ENCODE data around the gene RESP18. TPM values are rescaled to one million over a fixed set of nuclear protein-coding genes. Genes with fewer than 3 reads are reported as not detected.

Gene RESP18
- total and polyA plus RNA-seq, 8 donors: not detected

DNA sequence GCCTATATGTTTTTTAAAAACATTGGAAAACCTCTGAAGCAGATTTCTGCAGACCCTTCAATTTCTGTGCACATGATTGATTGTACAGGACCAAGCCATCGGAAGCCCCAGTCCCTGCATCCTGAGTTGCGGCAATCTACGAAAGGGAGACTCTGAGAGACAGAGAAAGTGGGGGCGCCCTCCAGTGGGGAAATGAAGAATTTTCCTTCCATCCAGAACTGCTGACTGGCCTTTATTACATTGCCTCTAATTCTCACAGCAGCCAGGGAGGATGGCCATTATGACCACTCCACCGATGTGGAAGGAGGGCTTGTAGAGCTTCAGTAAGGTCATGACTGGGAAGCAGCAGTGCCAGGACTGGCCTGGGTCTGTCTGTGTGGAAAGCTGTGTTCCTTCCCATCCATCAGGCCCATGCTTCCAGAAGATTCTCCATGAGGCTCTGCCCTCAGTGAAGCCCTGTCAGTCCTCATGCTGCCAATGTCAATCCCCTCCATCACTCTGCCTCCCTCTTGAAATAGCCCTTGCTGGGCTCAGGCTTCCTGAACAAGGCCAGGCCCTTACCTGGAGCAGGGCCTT, 20.0 kb upstream of the RESP18 start:
- Histone ChIP-seq H3K4me3 (no peak overlapping the region), H3K4me1 (no peaks in the 10 kb centered on the region), H3K27me3 (peaks cover 0 to 88% (median 23%) of the 10 kb centered on the region in 3 donors), H3K9me3 (no peaks in the 10 kb centered on the region), H3K36me3 (no peaks in the 10 kb centered on the region), H3K27ac (no peak overlapping the region)
- TF ChIP-seq POLR2AphosphoS5 (IDR thresholded peaks at IDR 0.05): no peak
- TF ChIP-seq EP300 (IDR thresholded peaks at IDR 0.05): no peak
- TF ChIP-seq, protein P1, sequence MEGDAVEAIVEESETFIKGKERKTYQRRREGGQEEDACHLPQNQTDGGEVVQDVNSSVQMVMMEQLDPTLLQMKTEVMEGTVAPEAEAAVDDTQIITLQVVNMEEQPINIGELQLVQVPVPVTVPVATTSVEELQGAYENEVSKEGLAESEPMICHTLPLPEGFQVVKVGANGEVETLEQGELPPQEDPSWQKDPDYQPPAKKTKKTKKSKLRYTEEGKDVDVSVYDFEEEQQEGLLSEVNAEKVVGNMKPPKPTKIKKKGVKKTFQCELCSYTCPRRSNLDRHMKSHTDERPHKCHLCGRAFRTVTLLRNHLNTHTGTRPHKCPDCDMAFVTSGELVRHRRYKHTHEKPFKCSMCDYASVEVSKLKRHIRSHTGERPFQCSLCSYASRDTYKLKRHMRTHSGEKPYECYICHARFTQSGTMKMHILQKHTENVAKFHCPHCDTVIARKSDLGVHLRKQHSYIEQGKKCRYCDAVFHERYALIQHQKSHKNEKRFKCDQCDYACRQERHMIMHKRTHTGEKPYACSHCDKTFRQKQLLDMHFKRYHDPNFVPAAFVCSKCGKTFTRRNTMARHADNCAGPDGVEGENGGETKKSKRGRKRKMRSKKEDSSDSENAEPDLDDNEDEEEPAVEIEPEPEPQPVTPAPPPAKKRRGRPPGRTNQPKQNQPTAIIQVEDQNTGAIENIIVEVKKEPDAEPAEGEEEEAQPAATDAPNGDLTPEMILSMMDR (IDR thresholded peaks at IDR 0.05): peak in 4 of 7 experiments; percentile 27 to 57 (median 37)
- DNase-seq: peak; percentile 63 to 76
- WGBS, 5 donors: 10 to 24% (median 12%) methylated on average over 5 of the region's 5 CpGs
- intact Hi-C loops (cut with DNase I; ENCODE audit: low total_unique reads): no loop called here

DNA sequence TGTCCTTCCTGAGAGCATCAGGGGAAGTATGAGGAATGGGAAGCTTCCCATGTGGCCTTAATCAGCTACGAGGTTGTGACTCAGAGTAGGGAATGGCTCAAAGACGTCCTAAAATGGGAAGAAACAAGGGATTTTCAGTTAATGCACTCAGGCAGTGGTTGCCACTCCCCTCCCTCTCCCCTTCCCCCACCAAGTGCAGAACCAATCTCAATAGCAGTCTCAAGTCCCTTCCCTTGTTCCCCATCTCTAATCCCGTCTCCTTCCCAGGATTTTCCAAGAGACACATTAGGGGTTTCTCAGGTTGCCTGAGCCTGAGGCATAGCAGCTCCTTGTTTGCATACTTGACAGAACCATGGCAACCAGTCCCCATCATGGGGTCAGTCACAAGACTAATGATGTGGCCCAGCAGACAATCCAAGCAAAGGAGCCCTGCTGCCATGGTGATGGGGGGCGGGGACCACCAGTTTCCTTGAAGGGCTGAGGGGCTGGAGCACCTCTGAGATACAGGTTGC, 18.2 kb upstream of the RESP18 start:
- intact Hi-C loops (cut with DNase I; ENCODE audit: low total_unique reads): no loop called here
- H3K4me1 ChIP-seq: no peaks in the 10 kb centered on the region
- H3K27me3 ChIP-seq: peaks cover 0 to 71% (median 10%) of the 10 kb centered on the region in 3 donors
- 27 to 40% (median 32%) methylated on average over 4 of the region's 4 CpGs for WGBS, 5 donors
- no peaks in the 10 kb centered on the region for H3K9me3 ChIP-seq
- DNase-seq: peak in 1 of 2 donors; percentile 23
- H3K27ac ChIP-seq: no peak overlapping the region
- no peak overlapping the region for H3K4me3 ChIP-seq
- no peaks in the 10 kb centered on the region for H3K36me3 ChIP-seq
- TF ChIP-seq POLR2AphosphoS5 (IDR thresholded peaks at IDR 0.05) (no peak), POLR2A (IDR thresholded peaks at IDR 0.05) (no peak), EP300 (IDR thresholded peaks at IDR 0.05) (no peak)
- TF ChIP-seq, protein P1 (IDR thresholded peaks at IDR 0.05): no peak

DNA sequence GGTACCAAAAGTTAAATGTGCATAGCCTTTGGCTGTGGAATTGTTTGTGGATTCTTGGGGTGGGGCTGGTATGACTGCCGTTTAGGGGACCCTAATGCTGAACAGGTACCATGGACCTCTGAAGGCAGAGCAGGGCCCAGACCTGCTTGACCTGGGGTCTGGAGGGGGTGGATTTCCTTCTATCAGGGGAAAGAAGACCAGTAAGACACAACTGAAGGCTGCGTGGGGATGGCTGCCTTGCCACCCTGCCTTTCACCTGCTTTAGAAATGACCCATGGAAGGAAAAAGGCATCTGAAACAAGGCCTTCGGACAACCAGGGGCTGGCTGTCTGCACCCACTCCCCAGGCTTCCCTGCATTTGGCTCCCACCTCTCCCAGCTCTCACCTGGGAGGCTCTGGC, 17.7 kb upstream of the RESP18 start:
- WGBS, 5 donors: 38 to 67% (median 62%) methylated on average over 3 of the region's 3 CpGs
- Histone ChIP-seq H3K9me3 (no peaks in the 10 kb centered on the region), H3K27ac (no peak overlapping the region), H3K36me3 (no peaks in the 10 kb centered on the region), H3K4me3 (no peak overlapping the region), H3K4me1 (no peaks in the 10 kb centered on the region), H3K27me3 (peaks cover 0 to 65% (median 6%) of the 10 kb centered on the region in 3 donors)
- DNase-seq: no peak
- TF ChIP-seq EP300 (IDR thresholded peaks at IDR 0.05) (no peak), POLR2A (IDR thresholded peaks at IDR 0.05) (no peak), POLR2AphosphoS5 (IDR thresholded peaks at IDR 0.05) (no peak)
- TF ChIP-seq, protein P1 (IDR thresholded peaks at IDR 0.05): no peak
- intact Hi-C loops (cut with DNase I; ENCODE audit: low total_unique reads): no loop called here

DNA sequence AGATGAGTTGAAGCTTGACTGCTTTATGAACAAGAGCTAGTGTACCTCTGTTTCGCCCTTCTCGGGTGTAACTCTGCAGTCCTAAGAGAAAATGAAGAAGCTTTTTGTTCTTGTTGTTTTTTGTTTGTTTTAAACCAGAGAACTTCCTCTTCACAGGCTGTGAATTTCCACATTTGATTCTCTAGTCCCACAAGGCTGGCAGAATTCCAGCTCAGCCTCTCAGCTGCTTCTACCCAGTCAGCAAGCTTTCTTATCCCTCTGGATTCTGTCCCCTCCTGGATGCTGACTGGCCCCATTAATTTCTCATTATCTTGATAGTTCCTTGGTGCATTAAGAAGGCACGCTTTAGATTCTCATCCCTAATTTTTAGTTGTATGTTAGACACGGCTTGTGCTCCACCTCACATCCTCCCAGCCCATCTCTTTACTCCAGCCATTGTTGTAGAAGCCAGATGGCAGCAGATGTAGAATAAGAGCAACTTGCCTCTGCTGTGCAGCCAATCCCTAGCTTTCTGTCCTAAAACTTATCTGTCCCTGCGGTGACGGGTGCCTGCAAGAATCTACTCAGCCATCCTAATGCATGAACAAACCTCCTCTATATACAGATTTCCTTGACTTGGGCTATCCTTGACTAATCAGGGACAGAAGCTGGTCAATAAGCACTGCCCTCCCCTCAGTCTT, 12.3 kb upstream of the RESP18 start:
- no peaks in the 10 kb centered on the region for H3K9me3 ChIP-seq
- H3K27ac ChIP-seq: no peak overlapping the region
- H3K27me3 ChIP-seq: peaks cover 0 to 19% (median 0%) of the 10 kb centered on the region in 3 donors
- DNase-seq: peak; percentile 40 to 69
- 39 to 46% (median 44%) methylated on average over 6 of the region's 6 CpGs for WGBS, 5 donors
- H3K4me1 ChIP-seq: peaks cover 0 to 5% (median 0%) of the 10 kb centered on the region in 4 donors
- TF ChIP-seq EP300 (IDR thresholded peaks at IDR 0.05) (no peak), POLR2AphosphoS5 (IDR thresholded peaks at IDR 0.05) (no peak), POLR2A (IDR thresholded peaks at IDR 0.05) (no peak)
- TF ChIP-seq, protein P1 (IDR thresholded peaks at IDR 0.05): no peak
- H3K4me3 ChIP-seq: no peak overlapping the region
- no peaks in the 10 kb centered on the region for H3K36me3 ChIP-seq
- intact Hi-C loops (cut with DNase I; ENCODE audit: low total_unique reads): no loop called here
